ENCODE measurements around the gene PARD3B.

DNA sequence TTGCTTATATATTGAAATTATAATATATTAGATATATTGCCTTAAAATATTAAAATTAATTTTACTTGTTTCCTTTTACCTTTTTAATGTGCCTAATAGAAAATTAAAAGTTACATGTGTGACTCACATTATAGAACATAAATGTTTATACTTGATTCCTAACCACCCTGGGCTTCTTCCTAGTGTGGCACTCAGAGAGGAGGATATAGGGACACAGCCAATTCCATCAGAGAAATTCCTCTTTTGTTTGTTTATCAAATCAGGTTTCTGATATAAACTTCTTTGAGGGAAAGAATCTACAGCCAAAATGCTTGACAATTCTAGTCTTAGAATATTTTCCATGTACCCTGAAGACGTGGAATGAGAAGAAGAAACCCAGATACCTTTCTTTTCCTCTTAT lies 788.1 kb downstream of the PARD3B start:
- TF ChIP-seq EP300 (IDR thresholded peaks at IDR 0.05; ENCODE audit: low read depth), result no peak
- TF ChIP-seq, protein P1, sequence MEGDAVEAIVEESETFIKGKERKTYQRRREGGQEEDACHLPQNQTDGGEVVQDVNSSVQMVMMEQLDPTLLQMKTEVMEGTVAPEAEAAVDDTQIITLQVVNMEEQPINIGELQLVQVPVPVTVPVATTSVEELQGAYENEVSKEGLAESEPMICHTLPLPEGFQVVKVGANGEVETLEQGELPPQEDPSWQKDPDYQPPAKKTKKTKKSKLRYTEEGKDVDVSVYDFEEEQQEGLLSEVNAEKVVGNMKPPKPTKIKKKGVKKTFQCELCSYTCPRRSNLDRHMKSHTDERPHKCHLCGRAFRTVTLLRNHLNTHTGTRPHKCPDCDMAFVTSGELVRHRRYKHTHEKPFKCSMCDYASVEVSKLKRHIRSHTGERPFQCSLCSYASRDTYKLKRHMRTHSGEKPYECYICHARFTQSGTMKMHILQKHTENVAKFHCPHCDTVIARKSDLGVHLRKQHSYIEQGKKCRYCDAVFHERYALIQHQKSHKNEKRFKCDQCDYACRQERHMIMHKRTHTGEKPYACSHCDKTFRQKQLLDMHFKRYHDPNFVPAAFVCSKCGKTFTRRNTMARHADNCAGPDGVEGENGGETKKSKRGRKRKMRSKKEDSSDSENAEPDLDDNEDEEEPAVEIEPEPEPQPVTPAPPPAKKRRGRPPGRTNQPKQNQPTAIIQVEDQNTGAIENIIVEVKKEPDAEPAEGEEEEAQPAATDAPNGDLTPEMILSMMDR (IDR thresholded peaks at IDR 0.05), result no peak
- TF ChIP-seq POLR2A (IDR thresholded peaks at IDR 0.05), result no peak
- TF ChIP-seq POLR2AphosphoS5 (IDR thresholded peaks at IDR 0.05), result no peak

All from transverse colon (tissue), 4 donors.